Mesenchymal stem cell (in vitro differentiated cells and primary cell): ENCODE results near the gene LGALS12.
A peak's percentile ranks its signal among the peaks of the same experiment; 100 is the strongest.

Experiments used
- DNase-seq: peaks from one replicate; pipeline ENCODE4 v3.0.0-alpha.2; 2013
- H2AFZ ChIP-seq: one replicate; pipeline ENCODE4 v1.6.1; 2013; ENCODE audit warnings: low read depth, mild to moderate bottlenecking, control low read depth, inconsistent platforms, low read length, moderate library complexity
- H2AK5ac ChIP-seq: 2 replicates; pipeline ENCODE4 v1.6.1; 2013; ENCODE audit warnings: low read length, moderate library complexity, mild to moderate bottlenecking, inconsistent platforms; ENCODE audit not compliant: severe bottlenecking
- H2BK120ac ChIP-seq: one replicate; pipeline ENCODE4 v1.6.1; 2013; ENCODE audit warnings: low read depth, mild to moderate bottlenecking, inconsistent platforms, low read length, moderate library complexity
- H2BK12ac ChIP-seq, 2 experiments: one replicate each; pipeline ENCODE4 v1.6.1; 2013; ENCODE audit warnings: inconsistent platforms in 2 of 2, low read length in 2 of 2, mild to moderate bottlenecking in 2 of 2, moderate library complexity in 2 of 2, control low read depth in 1 of 2
- H2BK15ac ChIP-seq: one replicate; pipeline ENCODE4 v1.6.1; 2013; ENCODE audit warnings: mild to moderate bottlenecking, low read depth, inconsistent platforms; ENCODE audit not compliant: poor library complexity, severe bottlenecking
- H2BK5ac ChIP-seq: 2 replicates; pipeline ENCODE4 v1.6.1; 2013; ENCODE audit warnings: low read depth, mild to moderate bottlenecking, low read length, control low read depth, inconsistent platforms; ENCODE audit not compliant: poor library complexity, severe bottlenecking
- H3K14ac ChIP-seq, 2 experiments: one replicate each; pipeline ENCODE4 v1.6.1; 2013; ENCODE audit warnings: inconsistent platforms in 2 of 2, low read length in 2 of 2, control low read depth in 1 of 2, mild to moderate bottlenecking in 1 of 2, moderate library complexity in 1 of 2
- H3K18ac ChIP-seq, 2 experiments: one replicate each; pipeline ENCODE4 v1.6.1; 2013; ENCODE audit warnings: inconsistent platforms in 2 of 2, low read length in 2 of 2, control low read depth in 1 of 2, low read depth in 1 of 2, mild to moderate bottlenecking in 1 of 2
- H3K23ac ChIP-seq, 2 experiments: one replicate each; pipeline ENCODE4 v1.6.1; 2013; ENCODE audit warnings: inconsistent platforms in 2 of 2, low read length in 2 of 2, mild to moderate bottlenecking in 2 of 2, moderate library complexity in 2 of 2, control low read depth in 1 of 2
- H3K27ac ChIP-seq: 2 replicates; pipeline ENCODE4 v1.5.1; 2013; ENCODE audit warnings: mild to moderate bottlenecking, moderate library complexity, low read length, control low read depth, inconsistent platforms; ENCODE audit not compliant: poor library complexity, severe bottlenecking
- H3K27me3 ChIP-seq, 2 experiments: 2 replicates each; pipeline versions ENCODE4 v1.6.1 to v1.7.0; 2013; ENCODE audit warnings: low read length in 2 of 2, mild to moderate bottlenecking in 2 of 2, moderate library complexity in 2 of 2, control low read depth in 1 of 2, inconsistent platforms in 1 of 2; ENCODE audit not compliant: control insufficient read depth in 1 of 2, insufficient read depth in 1 of 2
- H3K36me3 ChIP-seq, 2 experiments: 2 replicates each; pipeline versions ENCODE4 v1.6.1 to v1.7.0; 2013; ENCODE audit warnings: low read length in 2 of 2, control low read depth in 1 of 2, inconsistent platforms in 1 of 2, low read depth in 1 of 2, mild to moderate bottlenecking in 1 of 2; ENCODE audit not compliant: insufficient read depth in 2 of 2, control insufficient read depth in 1 of 2
- H3K4ac ChIP-seq, 2 experiments: one replicate each; pipeline ENCODE4 v1.6.1; 2013; ENCODE audit warnings: inconsistent platforms in 2 of 2, low read length in 2 of 2, mild to moderate bottlenecking in 2 of 2, moderate library complexity in 2 of 2, control low read depth in 1 of 2, low read depth in 1 of 2
- H3K4me1 ChIP-seq: 2 replicates; pipeline ENCODE4 v1.6.1; 2013; ENCODE audit warnings: low read depth, low read length, control low read depth; ENCODE audit not compliant: control insufficient read depth, insufficient read depth
- H3K4me2 ChIP-seq: 2 replicates; pipeline ENCODE4 v1.6.1; 2013; ENCODE audit warnings: low read length, mild to moderate bottlenecking, inconsistent platforms; ENCODE audit not compliant: poor library complexity, severe bottlenecking
- H3K4me3 ChIP-seq, 2 experiments: 2 replicates each; pipeline versions ENCODE4 v1.5.1 to v1.7.0; 2013; ENCODE audit warnings: low read length in 2 of 2, mild to moderate bottlenecking in 2 of 2, control low read depth in 1 of 2, low read depth in 1 of 2; ENCODE audit not compliant: insufficient read depth in 1 of 2
- H3K79me1 ChIP-seq: replicated peaks from 2 replicates; pipeline ENCODE4 v1.6.1; 2013; ENCODE audit warnings: mild to moderate bottlenecking, control low read depth, low read length, inconsistent platforms; ENCODE audit not compliant: poor library complexity, severe bottlenecking
- H3K9ac ChIP-seq: 2 replicates; pipeline ENCODE4 v1.7.0; 2013; ENCODE audit warnings: mild to moderate bottlenecking, low read length, moderate library complexity
- H3K9me3 ChIP-seq: 2 replicates; pipeline ENCODE4 v1.7.0; 2013; ENCODE audit warnings: mild to moderate bottlenecking, low read length; ENCODE audit not compliant: control insufficient read depth
- H4K8ac ChIP-seq: one replicate; pipeline ENCODE4 v1.6.1; 2013; ENCODE audit warnings: inconsistent platforms, mild to moderate bottlenecking, low read length, moderate library complexity
- H4K91ac ChIP-seq: one replicate; pipeline ENCODE4 v1.6.1; 2013; ENCODE audit warnings: mild to moderate bottlenecking, low read length, inconsistent platforms
- WGBS: methylation state at CpG from one replicate; pipeline ENCODE4 v1.1.7; 2013; ENCODE audit warnings: mixed read lengths; 5-methylcytosine and 5-hydroxymethylcytosine counted together

LGALS12 gene

DNA sequence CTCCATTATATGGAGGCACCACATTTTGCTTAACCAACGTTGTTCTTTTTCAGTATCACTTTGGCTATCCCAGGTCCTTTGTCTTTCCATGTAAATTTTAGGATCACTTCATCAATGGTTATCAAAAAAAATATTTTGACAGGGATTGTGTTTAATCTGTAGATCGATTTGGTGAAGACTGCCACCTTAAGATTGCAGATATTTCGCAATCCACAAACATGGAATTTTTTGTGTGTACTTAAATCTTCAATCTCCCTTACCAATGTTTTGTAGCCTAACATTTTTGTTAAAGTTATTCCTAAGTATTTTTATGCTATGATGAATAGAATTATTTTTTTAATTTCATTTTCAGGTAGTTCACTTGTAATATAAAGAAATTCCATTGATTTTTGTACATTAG, 33.5 kb upstream of the LGALS12 start:
- H3K4me2 ChIP-seq = no peak overlapping the region
- H3K14ac ChIP-seq = no peak overlapping the region
- H3K27me3 ChIP-seq = no peaks in the 10 kb centered on the region
- H3K36me3 ChIP-seq = no peaks in the 10 kb centered on the region
- WGBS = 60% methylated on average over 1 of the region's 3 CpGs
- no peak overlapping the region for H3K27ac ChIP-seq
- no peak overlapping the region for H2BK15ac ChIP-seq
- no peak overlapping the region for H3K18ac ChIP-seq
- H4K91ac ChIP-seq = no peak overlapping the region
- H3K9me3 ChIP-seq = peaks cover 50% of the 10 kb centered on the region
- H3K9ac ChIP-seq = no peak overlapping the region
- H3K4me1 ChIP-seq = no peaks in the 10 kb centered on the region
- H2BK12ac ChIP-seq = no peak overlapping the region
- no peak overlapping the region for H3K23ac ChIP-seq
- H3K4me3 ChIP-seq = no peak overlapping the region
- H3K4ac ChIP-seq = no peak overlapping the region
- H3K79me1 ChIP-seq = no peaks in the 10 kb centered on the region
- no peak overlapping the region for H2AFZ ChIP-seq
- no peak overlapping the region for H4K8ac ChIP-seq
- H2AK5ac ChIP-seq = no peak overlapping the region
- no peak overlapping the region for H2BK120ac ChIP-seq
- H2BK5ac ChIP-seq = no peak overlapping the region
- no peak for DNase-seq

DNA sequence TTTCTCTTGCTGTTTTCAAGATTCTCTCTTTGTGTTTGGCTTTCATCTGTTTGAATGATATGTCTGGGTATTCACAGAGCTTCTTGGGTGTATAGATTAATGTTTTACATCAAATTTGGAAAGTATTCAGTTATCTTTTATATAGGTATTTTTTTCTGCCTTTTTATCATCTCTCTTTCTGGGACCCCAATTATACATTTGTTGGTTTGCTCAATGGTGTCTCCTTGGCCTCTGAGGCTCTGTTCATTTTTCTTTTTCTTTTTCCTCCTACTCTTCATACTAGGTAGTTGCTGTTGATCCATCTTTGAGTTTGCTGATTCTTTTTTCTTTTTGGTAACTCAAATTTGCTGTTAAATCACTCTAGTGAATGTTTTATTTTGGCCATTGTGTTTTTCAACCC, 29.3 kb upstream of the LGALS12 start:
- Histone ChIP-seq H4K91ac (no peak overlapping the region), H3K4ac (no peak overlapping the region), H3K23ac (no peak overlapping the region), H2BK12ac (no peak overlapping the region), H3K4me3 (no peak overlapping the region), H3K18ac (no peak overlapping the region), H4K8ac (no peak overlapping the region), H3K4me2 (no peak overlapping the region), H3K36me3 (no peaks in the 10 kb centered on the region), H3K14ac (no peak overlapping the region), H3K79me1 (no peaks in the 10 kb centered on the region), H3K27me3 (no peaks in the 10 kb centered on the region), H3K9ac (no peak overlapping the region), H2AFZ (no peak overlapping the region), H2BK15ac (no peak overlapping the region), H2BK5ac (no peak overlapping the region), H3K4me1 (no peaks in the 10 kb centered on the region), H3K27ac (no peak overlapping the region), H2AK5ac (no peak overlapping the region), H2BK120ac (no peak overlapping the region), H3K9me3 (peaks cover 26% of the 10 kb centered on the region)
- DNase-seq = peak; percentile 6

DNA sequence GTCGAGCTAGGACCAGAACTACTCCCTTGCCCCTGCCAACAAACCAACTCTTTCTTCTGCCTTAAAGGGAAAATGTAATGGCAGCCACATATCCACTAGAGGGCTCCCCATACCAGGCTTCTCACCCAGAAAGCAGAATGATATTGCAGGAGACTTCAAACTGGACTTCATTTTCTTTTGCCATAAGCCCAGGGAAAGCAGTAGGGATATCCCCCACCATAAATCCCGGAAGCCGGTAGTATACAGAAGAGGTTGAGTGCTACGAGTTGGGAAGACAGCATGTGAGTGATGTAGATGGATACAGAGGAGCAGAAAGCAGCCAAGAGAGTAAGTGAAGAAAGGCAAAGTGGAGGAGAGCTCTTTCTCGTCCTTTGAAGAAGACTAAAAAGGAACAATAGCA, 27.0 kb upstream of the LGALS12 start:
- Histone ChIP-seq H2BK120ac (no peak overlapping the region), H3K23ac (no peak overlapping the region), H2BK5ac (no peak overlapping the region), H2BK12ac (no peak overlapping the region), H3K27ac (no peak overlapping the region), H3K9ac (peak overlapping the region; percentile 33), H4K8ac (no peak overlapping the region), H3K79me1 (no peaks in the 10 kb centered on the region), H3K4me3 (no peak overlapping the region), H2AFZ (no peak overlapping the region), H3K4me1 (no peaks in the 10 kb centered on the region), H3K14ac (no peak overlapping the region), H3K27me3 (no peaks in the 10 kb centered on the region), H2BK15ac (no peak overlapping the region), H3K36me3 (no peaks in the 10 kb centered on the region), H3K18ac (no peak overlapping the region), H4K91ac (no peak overlapping the region), H3K9me3 (peaks cover 20% of the 10 kb centered on the region), H3K4me2 (no peak overlapping the region), H3K4ac (no peak overlapping the region), H2AK5ac (no peak overlapping the region)
- WGBS = 13% methylated on average over 5 of the region's 5 CpGs
- peak; percentile 82 for DNase-seq

DNA sequence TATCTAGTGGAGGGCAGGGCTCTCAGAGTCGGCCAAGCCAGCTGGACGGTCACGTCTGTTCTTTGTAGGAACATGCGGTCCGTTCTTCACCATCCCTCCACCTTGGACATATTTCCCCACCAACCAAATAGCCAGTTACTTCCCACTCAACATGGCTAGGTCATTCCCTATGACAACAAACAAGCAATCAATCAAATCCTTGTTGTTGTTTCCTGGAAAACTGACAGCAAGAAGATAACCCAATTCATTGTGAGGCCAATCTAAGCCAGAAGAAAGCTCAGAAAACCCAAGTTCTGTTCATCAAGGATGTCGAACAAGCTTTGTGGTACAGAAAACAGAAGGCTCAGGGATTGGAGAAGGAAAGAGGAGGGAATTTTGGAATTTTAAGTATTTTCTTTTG, 25.8 kb upstream of the LGALS12 start:
- H2AFZ ChIP-seq = no peak overlapping the region
- H3K9ac ChIP-seq = no peak overlapping the region
- no peak overlapping the region for H3K18ac ChIP-seq
- no peaks in the 10 kb centered on the region for H3K27me3 ChIP-seq
- no peak for DNase-seq
- H3K4ac ChIP-seq = no peak overlapping the region
- H3K4me1 ChIP-seq = no peaks in the 10 kb centered on the region
- no peak overlapping the region for H3K4me3 ChIP-seq
- WGBS = 86% methylated on average over 6 of the region's 6 CpGs
- no peak overlapping the region for H3K14ac ChIP-seq
- H3K27ac ChIP-seq = no peak overlapping the region
- H4K91ac ChIP-seq = no peak overlapping the region
- H2AK5ac ChIP-seq = peak overlapping the region; percentile 14
- H2BK15ac ChIP-seq = no peak overlapping the region
- no peak overlapping the region for H2BK12ac ChIP-seq
- no peak overlapping the region for H2BK5ac ChIP-seq
- H4K8ac ChIP-seq = no peak overlapping the region
- H3K23ac ChIP-seq = no peak overlapping the region
- no peaks in the 10 kb centered on the region for H3K36me3 ChIP-seq
- no peaks in the 10 kb centered on the region for H3K79me1 ChIP-seq
- no peak overlapping the region for H3K4me2 ChIP-seq
- H2BK120ac ChIP-seq = no peak overlapping the region
- peaks cover 21% of the 10 kb centered on the region for H3K9me3 ChIP-seq
